Measurements from ENCODE around the gene STXBP2.

DNA sequence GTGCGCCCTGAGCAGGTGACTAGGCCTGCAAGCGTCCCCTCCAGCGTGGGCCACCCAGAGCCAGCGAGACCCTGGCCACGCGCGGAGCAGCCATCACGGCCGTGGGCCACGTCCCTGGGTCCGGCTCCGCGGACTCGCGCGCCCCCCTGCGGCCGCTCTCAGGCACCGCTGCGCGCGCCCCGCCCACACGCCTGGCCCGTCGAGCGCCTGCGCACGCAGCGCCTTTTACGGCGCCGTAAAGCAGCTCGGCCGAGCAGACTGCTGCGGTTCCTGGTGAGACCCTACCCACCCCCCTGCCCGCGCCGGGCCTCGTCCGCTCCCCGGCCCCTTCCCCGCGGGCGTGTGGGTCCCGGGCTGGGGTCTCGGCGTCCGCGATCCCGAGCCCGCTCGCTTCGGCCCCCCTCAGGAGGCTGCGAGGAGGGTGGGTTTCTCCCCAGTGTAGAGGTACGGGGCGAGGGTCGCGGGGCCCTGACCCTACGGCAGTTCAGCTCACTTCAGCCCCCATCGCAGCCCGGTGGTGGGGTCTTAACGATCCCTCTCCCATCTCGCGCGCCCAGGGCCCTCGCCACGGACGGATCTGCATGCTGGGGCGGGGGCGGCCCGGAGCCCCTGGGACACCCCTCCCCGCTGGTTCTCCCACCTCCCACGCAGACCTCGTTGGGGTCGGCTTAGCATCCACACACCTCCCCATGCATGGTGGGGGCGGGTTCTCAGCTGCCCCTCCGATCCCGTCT lies 43.9 kb downstream of the STXBP2 start, which contains the start of gene TRAPPC5:
- TF ChIP-seq GATA2 (IDR thresholded peaks at IDR 0.05; ENCODE audit: low read depth, low read length) (no peak), GATA3 (IDR thresholded peaks at IDR 0.05; ENCODE audit: low read depth, low read length) (no peak)

Measured in SH-SY5Y (cell line).